Measurements from ENCODE around the gene KIAA1328. TPM values are rescaled to one million over a fixed set of nuclear protein-coding genes. Genes with fewer than 3 reads are reported as not detected.
"Not testable (repeated sequence)": the region's sequence is repeated elsewhere in the genome, so short reads cannot be mapped to it uniquely, and the experiment has no call there.

The KIAA1328 gene
- total RNA-seq, 3 donors from 2014 or later, result 17.4 to 36.1 (median 25.6) TPM

DNA sequence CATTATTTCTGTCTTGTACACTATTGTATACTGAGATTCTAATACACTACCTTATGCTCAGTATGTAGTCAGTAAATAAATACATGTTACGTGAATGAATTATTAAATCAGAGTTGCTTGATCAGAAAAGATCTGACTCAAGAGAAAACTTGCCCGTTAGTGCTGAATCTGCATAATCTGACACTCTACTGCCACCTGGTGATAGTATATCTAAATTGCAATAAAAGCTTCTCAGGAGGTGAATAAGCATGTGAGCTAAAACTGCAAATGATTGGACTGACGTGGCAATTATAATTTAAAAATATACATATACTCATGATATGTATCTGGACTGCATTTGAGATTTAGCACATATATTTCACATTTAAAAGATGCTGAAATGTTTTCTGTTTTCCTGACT is 70.4 kb downstream of the KIAA1328 start:
- TF ChIP-seq POLR2AphosphoS5 (IDR thresholded peaks at IDR 0.05), result no peak
- TF ChIP-seq, protein P1, sequence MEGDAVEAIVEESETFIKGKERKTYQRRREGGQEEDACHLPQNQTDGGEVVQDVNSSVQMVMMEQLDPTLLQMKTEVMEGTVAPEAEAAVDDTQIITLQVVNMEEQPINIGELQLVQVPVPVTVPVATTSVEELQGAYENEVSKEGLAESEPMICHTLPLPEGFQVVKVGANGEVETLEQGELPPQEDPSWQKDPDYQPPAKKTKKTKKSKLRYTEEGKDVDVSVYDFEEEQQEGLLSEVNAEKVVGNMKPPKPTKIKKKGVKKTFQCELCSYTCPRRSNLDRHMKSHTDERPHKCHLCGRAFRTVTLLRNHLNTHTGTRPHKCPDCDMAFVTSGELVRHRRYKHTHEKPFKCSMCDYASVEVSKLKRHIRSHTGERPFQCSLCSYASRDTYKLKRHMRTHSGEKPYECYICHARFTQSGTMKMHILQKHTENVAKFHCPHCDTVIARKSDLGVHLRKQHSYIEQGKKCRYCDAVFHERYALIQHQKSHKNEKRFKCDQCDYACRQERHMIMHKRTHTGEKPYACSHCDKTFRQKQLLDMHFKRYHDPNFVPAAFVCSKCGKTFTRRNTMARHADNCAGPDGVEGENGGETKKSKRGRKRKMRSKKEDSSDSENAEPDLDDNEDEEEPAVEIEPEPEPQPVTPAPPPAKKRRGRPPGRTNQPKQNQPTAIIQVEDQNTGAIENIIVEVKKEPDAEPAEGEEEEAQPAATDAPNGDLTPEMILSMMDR (IDR thresholded peaks at IDR 0.05), result no peak
- no peak for TF ChIP-seq POLR2A (IDR thresholded peaks at IDR 0.05)
- intact Hi-C loops (cut with DNase I; ENCODE audit: low total_unique reads), result no loop called here
- Histone ChIP-seq H3K27ac (no peak overlapping the region), H3K9me3 (peaks cover 0 to 7% of the 10 kb centered on the region in 2 donors), H3K36me3 (no peaks in the 10 kb centered on the region), H3K4me1 (no peaks in the 10 kb centered on the region), H3K4me3 (no peak overlapping the region), H3K27me3 (no peaks in the 10 kb centered on the region)
- DNase-seq (ENCODE audit: low spot score in 2 of 2), result no peak

DNA sequence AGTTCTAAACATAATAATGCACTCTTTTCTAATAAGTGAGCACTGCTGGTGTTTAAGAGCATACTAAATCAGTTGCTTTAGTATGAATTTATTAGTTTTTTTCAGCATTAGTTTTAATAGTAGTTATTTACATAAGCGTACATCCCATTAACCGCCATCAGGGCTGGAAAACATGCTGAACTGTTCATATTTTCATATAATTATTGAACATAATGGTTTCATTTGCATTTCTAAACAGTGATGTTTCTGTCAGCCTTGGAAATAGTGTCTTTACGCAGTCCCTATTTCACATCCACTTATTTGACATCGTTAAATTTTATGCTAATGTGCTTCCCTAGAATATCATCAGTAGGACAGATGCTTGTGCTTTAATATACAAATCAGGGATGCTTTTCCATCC is 71.5 kb downstream of the KIAA1328 start:
- Histone ChIP-seq H3K4me1 (no peaks in the 10 kb centered on the region), H3K27ac (no peak overlapping the region), H3K9me3 (peaks cover 0 to 7% of the 10 kb centered on the region in 2 donors), H3K4me3 (no peak overlapping the region), H3K36me3 (no peaks in the 10 kb centered on the region), H3K27me3 (no peaks in the 10 kb centered on the region)
- intact Hi-C loops (cut with DNase I; ENCODE audit: low total_unique reads), result no loop called here
- TF ChIP-seq POLR2AphosphoS5 (IDR thresholded peaks at IDR 0.05) (no peak), POLR2A (IDR thresholded peaks at IDR 0.05) (no peak)
- TF ChIP-seq, protein P1 (IDR thresholded peaks at IDR 0.05), result no peak
- DNase-seq (ENCODE audit: low spot score in 2 of 2), result no peak

DNA sequence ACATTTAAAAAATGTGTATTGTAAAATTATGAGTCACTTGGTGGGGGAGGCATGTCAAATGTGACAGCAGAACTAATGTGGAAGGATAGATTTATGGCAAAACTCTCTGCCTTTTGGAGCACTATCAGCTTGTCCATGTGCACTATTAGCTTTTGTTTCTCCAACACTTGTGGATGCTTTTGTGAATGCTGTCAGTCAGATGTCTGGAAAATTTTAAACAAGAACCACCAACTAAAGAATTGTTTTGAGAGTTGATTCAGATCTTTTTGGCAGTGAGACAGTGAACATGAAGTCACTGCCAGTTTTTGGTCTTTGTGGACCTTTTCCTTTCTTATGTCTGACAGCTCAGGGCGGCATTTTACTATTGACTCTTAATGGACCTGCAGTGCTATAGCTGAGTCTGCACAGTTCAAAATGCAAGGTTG is 72.4 kb downstream of the KIAA1328 start:
- no peak overlapping the region for H3K4me3 ChIP-seq
- TF ChIP-seq POLR2AphosphoS5 (IDR thresholded peaks at IDR 0.05), result no peak
- TF ChIP-seq, protein P1 (IDR thresholded peaks at IDR 0.05), result no peak
- no peak for TF ChIP-seq POLR2A (IDR thresholded peaks at IDR 0.05)
- H3K9me3 ChIP-seq, result peaks cover 0 to 7% of the 10 kb centered on the region in 2 donors
- no peaks in the 10 kb centered on the region for H3K4me1 ChIP-seq
- DNase-seq (ENCODE audit: low spot score in 2 of 2), result no peak
- intact Hi-C loops (cut with DNase I; ENCODE audit: low total_unique reads), result no loop called here
- no peaks in the 10 kb centered on the region for H3K27me3 ChIP-seq
- H3K27ac ChIP-seq, result no peak overlapping the region
- H3K36me3 ChIP-seq, result no peaks in the 10 kb centered on the region

DNA sequence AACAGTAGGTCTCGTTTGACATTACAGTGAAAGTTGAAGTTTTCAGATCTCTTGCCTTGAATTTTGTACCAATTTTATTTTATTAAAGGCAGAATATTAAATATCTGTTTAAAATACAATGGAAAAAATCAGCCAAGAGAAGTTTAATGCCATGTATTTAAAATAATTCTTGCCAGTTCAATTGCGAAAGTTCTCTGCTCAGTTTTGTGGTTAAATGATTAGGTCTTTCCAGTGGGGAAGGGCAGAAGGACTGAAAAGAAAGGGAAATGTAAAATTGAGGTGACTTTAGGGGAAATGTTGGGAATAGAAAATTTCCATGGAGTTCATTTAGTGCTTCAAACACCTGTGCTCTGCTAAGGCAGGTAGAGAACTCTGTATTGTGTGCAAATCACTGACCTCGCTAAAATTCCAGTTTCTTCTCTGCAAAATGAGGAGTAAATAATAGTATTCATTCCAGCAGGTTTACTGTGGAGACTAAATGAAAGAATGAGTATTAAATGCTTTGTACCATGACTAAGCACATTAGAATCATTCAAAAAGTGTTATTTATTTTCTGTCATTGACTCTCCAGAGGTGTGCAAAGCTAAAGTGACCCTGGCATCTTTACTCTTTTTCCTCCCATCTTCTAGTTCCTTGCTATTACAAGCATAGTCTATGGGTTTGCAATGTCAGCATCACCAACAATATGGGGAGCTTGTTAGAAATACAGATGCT is 74.4 kb downstream of the KIAA1328 start:
- Histone ChIP-seq H3K4me3 (no peak overlapping the region), H3K9me3 (peaks cover 0 to 7% of the 10 kb centered on the region in 2 donors), H3K36me3 (no peaks in the 10 kb centered on the region), H3K27ac (no peak overlapping the region), H3K27me3 (no peaks in the 10 kb centered on the region), H3K4me1 (no peaks in the 10 kb centered on the region)
- intact Hi-C loops (cut with DNase I; ENCODE audit: low total_unique reads), result no loop called here
- TF ChIP-seq POLR2A (IDR thresholded peaks at IDR 0.05), result no peak
- TF ChIP-seq, protein P1 (IDR thresholded peaks at IDR 0.05), result no peak
- TF ChIP-seq POLR2AphosphoS5 (IDR thresholded peaks at IDR 0.05), result no peak
- no peak for DNase-seq (ENCODE audit: low spot score in 2 of 2)

DNA sequence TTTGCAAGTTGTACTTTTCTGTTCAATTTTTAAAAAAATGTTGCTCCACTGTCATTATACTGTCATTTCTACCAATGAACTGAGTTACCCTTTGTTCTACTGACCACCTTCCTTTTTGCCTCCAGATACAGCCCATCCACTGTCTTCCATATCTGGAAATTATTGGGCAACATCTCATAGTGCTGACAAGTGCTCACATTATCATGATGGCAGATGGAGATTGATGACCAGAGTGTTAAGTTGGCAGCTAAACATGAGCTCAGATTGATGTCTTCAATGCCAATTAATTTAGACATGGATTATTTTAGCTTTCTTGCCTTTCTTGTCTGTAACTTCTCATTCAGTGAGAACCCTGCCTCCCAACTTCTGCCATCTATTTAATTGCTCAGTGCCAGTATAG is 76.6 kb downstream of the KIAA1328 start:
- TF ChIP-seq POLR2A (IDR thresholded peaks at IDR 0.05), result no peak
- no peak for TF ChIP-seq POLR2AphosphoS5 (IDR thresholded peaks at IDR 0.05)
- TF ChIP-seq, protein P1 (IDR thresholded peaks at IDR 0.05), result no peak
- no peaks in the 10 kb centered on the region for H3K4me1 ChIP-seq
- H3K27me3 ChIP-seq, result no peaks in the 10 kb centered on the region
- intact Hi-C loops (cut with DNase I; ENCODE audit: low total_unique reads), result no loop called here
- no peak for DNase-seq (ENCODE audit: low spot score in 2 of 2)
- H3K4me3 ChIP-seq, result no peak overlapping the region
- no peak overlapping the region for H3K27ac ChIP-seq
- H3K36me3 ChIP-seq, result no peaks in the 10 kb centered on the region
- H3K9me3 ChIP-seq, result no peaks in the 10 kb centered on the region

DNA sequence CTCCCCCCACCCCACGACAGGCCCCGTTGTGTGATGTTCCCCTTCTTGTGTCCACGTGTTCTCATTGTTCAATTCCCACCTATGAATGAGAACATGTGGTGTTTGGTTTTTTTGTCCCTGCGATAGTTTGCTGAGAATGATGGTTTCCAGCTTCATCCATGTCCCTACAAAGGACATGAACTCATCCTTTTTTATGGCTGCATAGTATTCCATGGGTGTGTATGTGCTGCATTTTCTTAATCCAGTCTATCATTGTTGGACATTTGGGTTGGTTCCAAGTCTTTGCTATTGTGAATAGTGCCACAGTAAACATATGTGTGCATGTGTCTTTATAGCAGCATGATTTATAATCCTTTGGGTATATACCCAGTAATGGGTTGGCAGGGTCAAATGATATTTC is 80.4 kb downstream of the KIAA1328 start:
- H3K27ac ChIP-seq; DNase-seq (ENCODE audit: low spot score in 2 of 2); H3K4me1 ChIP-seq; H3K36me3 ChIP-seq; H3K4me3 ChIP-seq; H3K27me3 ChIP-seq; H3K9me3 ChIP-seq; intact Hi-C loops (cut with DNase I; ENCODE audit: low total_unique reads): not testable (repeated sequence)
